GM23248 (cell line): ENCODE results near the gene SEPHS1. TPM values are rescaled to one million over a fixed set of nuclear protein-coding genes. Genes with fewer than 3 reads are reported as not detected.

ENCODE experiments used
- DNase-seq: peaks from one replicate; pipeline ENCODE4 v3.0.0-alpha.2; 2015
- H2AFZ ChIP-seq: fragments of 200-600 bp; sonication (generic); 2 replicates; pipeline ENCODE4 v1.6.1; 2016; ENCODE audit warnings: antibody characterized with exemption
- H3F3A ChIP-seq: fragments of 200-600 bp; sonication (generic); 2 replicates; pipeline ENCODE4 v1.6.1; 2016; ENCODE audit warnings: mild to moderate bottlenecking, antibody characterized with exemption, mixed run types; ENCODE audit not compliant: insufficient read depth
- H3K27ac ChIP-seq: fragments of 200-600 bp; sonication (generic); 2 replicates; pipeline ENCODE4 v1.5.1; 2016; ENCODE audit warnings: mild to moderate bottlenecking
- H3K27me3 ChIP-seq: fragments of 200-600 bp; sonication (generic); replicated peaks from 2 replicates; pipeline ENCODE4 v1.6.1; 2016; ENCODE audit warnings: mild to moderate bottlenecking; ENCODE audit not compliant: insufficient read depth
- H3K36me3 ChIP-seq: fragments of 200-600 bp; sonication (generic); 2 replicates; pipeline ENCODE4 v1.6.1; 2016; ENCODE audit warnings: low read depth, mild to moderate bottlenecking
- H3K4me1 ChIP-seq: fragments of 200-600 bp; sonication (generic); 2 replicates; pipeline ENCODE4 v1.6.1; 2016; ENCODE audit warnings: mild to moderate bottlenecking; ENCODE audit not compliant: insufficient read depth
- H3K4me2 ChIP-seq: fragments of 200-600 bp; sonication (generic); one replicate; pipeline ENCODE4 v1.6.1; 2016; ENCODE audit warnings: mild to moderate bottlenecking; ENCODE audit not compliant: unreplicated experiment
- H3K4me3 ChIP-seq: fragments of 200-600 bp; sonication (generic); 2 replicates; pipeline ENCODE4 v1.5.1; 2016; ENCODE audit warnings: mild to moderate bottlenecking
- H3K79me2 ChIP-seq: fragments of 200-600 bp; sonication (generic); 2 replicates; pipeline ENCODE4 v1.6.1; 2016; ENCODE audit warnings: mild to moderate bottlenecking; ENCODE audit not compliant: insufficient read depth
- H3K9ac ChIP-seq: fragments of 200-600 bp; sonication (generic); 2 replicates; pipeline ENCODE4 v1.6.1; 2016; ENCODE audit warnings: mild to moderate bottlenecking
- H3K9me2 ChIP-seq: fragments of 200-600 bp; sonication (generic); 2 replicates; pipeline ENCODE4 v1.6.1; 2016; ENCODE audit warnings: mixed run types, mild to moderate bottlenecking, moderate library complexity; ENCODE audit not compliant: insufficient read depth
- H3K9me3 ChIP-seq: fragments of 200-600 bp; sonication (generic); one replicate; pipeline ENCODE4 v1.6.1; 2017; ENCODE audit warnings: low read depth
- H4K20me1 ChIP-seq: fragments of 200-600 bp; sonication (generic); 2 replicates; pipeline ENCODE4 v1.6.0; 2016; ENCODE audit not compliant: insufficient read depth
- EZH2 ChIP-seq: fragments of 200-600 bp; sonication (generic); IDR thresholded peaks from 2 replicates; pipeline ENCODE4 v1.6.1; 2018; ENCODE audit warnings: antibody characterized with exemption, mild to moderate bottlenecking; ENCODE audit not compliant: insufficient read depth, poor library complexity, severe bottlenecking
- EZH2phosphoT487 ChIP-seq: fragments of 200-600 bp; sonication (generic); IDR thresholded peaks from 2 replicates; pipeline ENCODE4 v1.6.1; 2018; ENCODE audit warnings: antibody characterized with exemption, moderate library complexity, mild to moderate bottlenecking, low read depth; ENCODE audit not compliant: insufficient read depth
- WGBS, 2 experiments: methylation state at CpG; one replicate each; pipeline ENCODE4 v1.1.6; 2015 to 2017; ENCODE audit warnings: low lambda C conversion rate in 2 of 2, low coverage in 1 of 2; ENCODE audit errors: missing lambda C conversion rate in 2 of 2; 5-methylcytosine and 5-hydroxymethylcytosine counted together
- in situ Hi-C: fragments of 300-500 bp; cut with MboI; formaldehyde crosslinking; loops from 2 replicates; pipeline ENCODE4 v1.15.0; 2020
- polyA plus RNA-seq: library from polyadenylated mRNA; unstranded; fragments of >200 nt; fragmentation: Nextera tagmentation; extraction: Ambion mirVana; gene quantifications from 2 replicates; pipeline ENCODE4 v1.2.1, GENCODE V29; 2016
- total RNA-seq: library from RNA; depleted of rRNA; stranded (reverse); fragments of >200 nt; shearing (Covaris generic); gene quantifications from 2 replicates; pipeline ENCODE4 v1.2.3, GENCODE V29; 2014; rRNA removed

SEPHS1 gene
- total and polyA plus RNA-seq, 2 experiments from 2014 or later: 16.6 to 35.0 TPM

GRCh38 chr10:13268310-13268709 is 79.8 kb downstream of the SEPHS1 start:
- Histone ChIP-seq H3K27me3 (no peaks in the 10 kb centered on the region; the same call in 1 of the 2 replicates), H2AFZ (no peak overlapping the region), H4K20me1 (no peaks in the 10 kb centered on the region), H3K79me2 (no peaks in the 10 kb centered on the region), H3K9ac (no peak overlapping the region), H3K4me2 (no peak overlapping the region), H3K36me3 (no peaks in the 10 kb centered on the region), H3K9me2 (no peaks in the 10 kb centered on the region), H3K4me1 (0 out of 2 replicates have a peak, but pooled peaks cover 8% of the 10 kb centered on the region), H3F3A (peaks cover 3% of the 10 kb centered on the region; the same call in 1 of the 2 replicates), H3K4me3 (no peak overlapping the region), H3K27ac (no peak overlapping the region), H3K9me3 (no peaks in the 10 kb centered on the region)
- no peak for DNase-seq
- TF ChIP-seq EZH2: no peak
- TF ChIP-seq EZH2phosphoT487: no peak
- WGBS, 2 experiments: 58 to 62% methylated on average over 4 of the region's 4 CpGs
- in situ Hi-C loops: no loop called here

Other genes with a start within 250 kb of the SEPHS1 start
- gene OPTN, start 248.1 kb downstream of the SEPHS1 start, total RNA-seq: 41.2 and 50.6 TPM in 2 replicates
- gene OPTN, start 248.1 kb downstream of the SEPHS1 start, polyA plus RNA-seq: 109 and 116 TPM in 2 replicates
- gene MCM10, start 186.7 kb downstream of the SEPHS1 start, total RNA-seq: 3.4 and 5.2 TPM in 2 replicates
- 4.6 and 4.7 TPM in 2 replicates for gene MCM10, start 186.7 kb downstream of the SEPHS1 start, polyA plus RNA-seq
- not detected in 2 replicates for gene UCMA, start 113.9 kb downstream of the SEPHS1 start, total RNA-seq
- not detected in 2 replicates for gene UCMA, start 113.9 kb downstream of the SEPHS1 start, polyA plus RNA-seq
- 13.4 and 19.1 TPM in 2 replicates for gene PHYH, start 48.2 kb downstream of the SEPHS1 start, total RNA-seq
- 29.7 and 30.8 TPM in 2 replicates for gene PHYH, start 48.2 kb downstream of the SEPHS1 start, polyA plus RNA-seq
- 5.8 and 6.4 TPM in 2 replicates for gene BEND7, start 180.7 kb upstream of the SEPHS1 start, total RNA-seq
- gene BEND7, start 180.7 kb upstream of the SEPHS1 start, polyA plus RNA-seq: 1.7 and 2.3 TPM in 2 replicates
- gene PRPF18, start 238.7 kb upstream of the SEPHS1 start, total RNA-seq: 23.3 and 30.2 TPM in 2 replicates
- gene PRPF18, start 238.7 kb upstream of the SEPHS1 start, polyA plus RNA-seq: 21.8 and 22.1 TPM in 2 replicates